HG02840 (cell line): ENCODE results near the gene SKIDA1.
"Not testable (repeated sequence)": the region's sequence is repeated elsewhere in the genome, so short reads cannot be mapped to it uniquely, and the experiment has no call there.

Experiments used
- ATAC-seq: cut with Tn5 transposase; IDR thresholded peaks from one replicate; pipeline ENCODE4 v1.9.1; 2021; ENCODE audit warnings: mild to moderate bottlenecking, moderate library complexity, moderate number of reproducible peaks; ENCODE audit not compliant: unreplicated experiment, low FRiP score

SKIDA1 gene

DNA sequence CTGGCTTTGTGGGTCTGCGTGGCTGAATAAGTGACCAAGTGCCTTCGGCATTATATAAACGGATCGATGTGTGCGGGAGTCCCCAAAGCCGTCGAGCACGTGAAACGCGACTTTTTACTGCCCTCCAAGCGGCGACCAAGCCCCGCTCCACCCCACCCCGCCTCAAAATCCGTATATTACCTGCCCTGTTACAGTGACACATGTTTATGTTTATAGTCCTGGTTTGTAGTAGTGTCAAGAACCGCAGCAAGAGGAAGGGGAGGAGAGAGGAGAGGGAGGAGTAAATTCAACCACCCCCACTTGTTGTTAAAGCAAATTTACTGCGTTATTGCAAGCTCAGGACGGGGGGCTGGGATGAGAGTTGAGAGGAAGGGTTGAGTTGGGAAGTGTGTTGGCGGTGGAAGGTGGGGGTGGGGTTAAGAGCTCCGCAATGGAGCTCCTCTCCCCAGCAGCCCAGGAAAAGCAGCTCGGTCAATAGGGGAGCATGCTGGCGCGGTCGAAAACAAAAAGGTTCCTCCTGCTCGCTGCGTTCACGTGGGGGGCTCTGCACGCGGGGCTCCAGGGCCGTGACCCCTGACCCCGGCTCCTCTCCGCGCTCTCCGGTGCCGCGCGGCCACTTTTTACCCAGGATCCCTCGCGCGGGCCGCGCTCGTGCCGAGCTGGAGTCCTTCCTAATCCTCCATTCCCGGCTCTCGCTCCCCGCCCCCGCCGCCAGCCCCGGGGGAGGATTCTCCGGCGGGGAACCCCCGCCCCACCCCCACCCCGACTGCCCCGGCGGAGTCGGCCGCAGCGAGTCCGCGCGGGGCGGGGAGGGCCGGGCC is at the start of gene SKIDA1:
TSS of gene SKIDA1 (minus strand) at position 316 of the 821 bp plus-strand sequence. CDS start 7,860 bp downstream, outside the sequence.
- ATAC-seq: no peak

- not testable (repeated sequence) for ATAC-seq
Measured at GRCh38 chr10:21574514-21574913, 49.0 kb upstream of the SKIDA1 start.

- no peak for ATAC-seq
Measured at GRCh38 chr10:21572578-21572977, 47.1 kb upstream of the SKIDA1 start.

GRCh38 chr10:21570761-21571521 is 45.5 kb upstream of the SKIDA1 start:
- ATAC-seq: no peak

GRCh38 chr10:21558984-21559383 is 33.5 kb upstream of the SKIDA1 start:
- not testable (repeated sequence) for ATAC-seq

DNA sequence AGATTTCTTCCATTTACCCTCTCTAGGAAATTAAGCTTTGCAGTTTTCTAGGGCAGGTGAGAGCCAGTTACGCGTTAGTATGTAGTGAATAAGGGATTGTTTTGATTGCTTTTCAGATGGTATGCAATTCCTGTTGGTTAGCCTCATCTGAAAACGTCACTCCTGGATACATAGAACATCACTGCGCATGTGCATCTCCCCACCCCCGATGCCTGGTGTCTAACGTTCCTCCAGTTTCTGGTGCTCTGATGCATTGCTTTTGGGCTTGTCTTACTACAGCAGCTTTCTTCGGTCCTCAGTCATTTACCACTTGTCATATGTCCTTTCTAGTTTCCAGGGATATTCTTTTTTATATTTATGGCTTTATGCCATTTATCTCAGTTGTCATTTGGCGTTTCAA is 31.0 kb upstream of the SKIDA1 start:
- ATAC-seq: no peak

GRCh38 chr10:21552638-21553037 is 27.2 kb upstream of the SKIDA1 start:
- no peak for ATAC-seq

GRCh38 chr10:21547246-21547645 is 21.8 kb upstream of the SKIDA1 start:
- ATAC-seq: no peak

GRCh38 chr10:21540701-21541100 is 15.2 kb upstream of the SKIDA1 start:
- ATAC-seq: not testable (repeated sequence)

DNA sequence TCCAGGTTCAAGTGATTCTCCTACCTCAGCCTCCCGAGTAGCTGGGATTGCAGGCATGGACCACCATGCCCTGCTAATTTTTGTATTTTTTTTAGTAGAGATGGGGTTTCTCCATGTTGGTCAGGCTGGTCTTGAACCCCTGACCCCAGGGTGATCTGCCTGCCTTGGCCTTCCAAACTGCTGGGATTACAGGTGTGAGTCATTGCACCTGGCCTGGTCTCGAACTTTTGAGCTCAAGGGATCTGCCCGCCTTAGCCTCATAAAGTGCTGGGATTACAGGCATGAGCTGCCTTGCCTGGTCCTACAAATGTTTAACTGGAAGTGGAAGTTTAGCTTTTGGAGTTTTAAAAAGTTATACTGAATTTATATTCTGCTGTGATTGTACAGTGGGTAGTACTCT is 11.4 kb upstream of the SKIDA1 start:
- ATAC-seq: no peak

- not testable (repeated sequence) for ATAC-seq
Measured at GRCh38 chr10:21535976-21536375, 10.5 kb upstream of the SKIDA1 start.

DNA sequence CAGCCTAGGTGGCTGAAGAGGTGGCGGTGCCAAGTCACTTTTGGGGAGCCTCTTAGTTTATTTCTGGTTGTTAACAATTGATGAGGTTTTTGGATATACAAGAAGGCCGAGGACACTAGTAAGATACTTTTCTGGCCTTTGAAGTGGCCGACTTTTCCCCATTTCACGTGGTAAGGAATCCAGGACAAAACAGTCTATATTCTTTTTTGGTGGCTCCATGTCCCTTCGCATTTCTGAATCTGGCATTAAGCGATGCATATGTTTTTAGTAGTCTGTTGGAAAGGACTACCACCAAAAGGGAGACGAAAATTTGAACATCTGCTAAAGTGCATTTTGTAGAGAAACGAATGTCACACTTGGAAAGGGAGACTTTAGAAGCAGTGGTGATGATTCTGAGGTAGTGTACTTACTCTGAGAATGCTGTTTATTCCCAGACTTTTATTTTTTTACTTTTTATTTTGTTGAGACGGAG is 10.0 kb upstream of the SKIDA1 start:
- ATAC-seq: no peak

- peak; percentile 24 for ATAC-seq
Measured at GRCh38 chr10:21534604-21535493, 9.4 kb upstream of the SKIDA1 start.

GRCh38 chr10:21534280-21534586 is 8.8 kb upstream of the SKIDA1 start:
- no peak for ATAC-seq

DNA sequence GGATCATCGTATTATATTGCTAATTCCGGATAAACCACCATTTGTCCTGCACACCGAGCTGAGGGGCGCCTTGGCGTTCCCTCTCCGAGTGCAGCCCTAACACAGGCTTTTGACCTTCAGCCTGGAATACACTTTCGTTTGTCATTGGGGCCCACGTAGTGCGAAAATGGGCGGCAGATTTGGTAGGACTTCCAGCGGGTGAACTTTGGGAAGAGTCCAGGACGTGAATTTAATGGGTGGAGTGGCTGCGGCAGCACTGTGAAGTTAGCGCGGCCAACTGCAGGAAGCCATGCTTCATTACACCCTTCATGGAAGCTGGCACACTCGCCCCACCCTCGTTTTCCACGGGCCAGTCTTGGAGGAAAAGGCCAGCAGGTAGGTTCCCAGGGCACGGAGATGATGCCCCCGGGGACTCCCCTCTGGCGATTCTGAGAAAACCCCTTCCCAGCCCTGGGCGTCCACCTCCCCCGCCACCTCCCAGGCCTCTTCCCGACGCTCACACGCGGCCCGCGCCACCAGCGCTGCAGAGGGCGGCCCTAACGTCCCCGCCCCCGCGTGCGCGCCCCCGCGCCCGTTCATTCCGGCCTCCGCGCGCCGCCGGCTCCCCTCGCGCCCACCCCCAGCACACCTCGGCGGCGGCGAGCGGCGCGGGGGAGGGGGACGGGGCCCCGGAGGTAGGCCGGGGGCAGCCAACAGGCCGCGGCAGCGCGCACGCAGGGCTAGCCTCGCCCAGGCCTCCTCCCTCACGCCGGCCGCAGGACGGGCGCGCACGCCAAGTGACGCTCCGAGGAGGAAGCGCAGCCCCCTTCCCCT is 8.2 kb upstream of the SKIDA1 start, which contains the start of gene MLLT10:
TSS of gene MLLT10 (plus strand) at position 766 of the 813 bp plus-strand sequence. CDS start 413 bp downstream, outside the sequence.
- ATAC-seq: peak; percentile 79

GRCh38 chr10:21532694-21533466 is 7.4 kb upstream of the SKIDA1 start:
- no peak for ATAC-seq

DNA sequence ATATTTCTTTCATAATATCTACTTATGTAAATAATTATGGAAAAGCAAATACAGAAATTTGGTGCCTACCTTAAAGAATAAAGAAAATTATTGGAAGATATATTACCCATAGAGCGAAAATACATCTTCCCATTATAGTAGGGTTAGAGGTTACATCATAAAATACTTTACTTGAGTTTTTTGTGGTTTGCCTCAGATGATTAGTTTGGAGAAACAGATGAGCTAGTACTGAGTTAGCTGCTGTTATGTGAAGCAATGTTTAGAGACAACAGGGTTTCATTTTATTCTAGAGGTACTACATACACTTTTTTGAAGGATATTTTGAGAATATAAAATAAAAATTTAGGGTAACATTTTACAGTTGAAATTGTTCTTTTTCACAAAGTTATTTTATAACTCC is 5.7 kb upstream of the SKIDA1 start:
- ATAC-seq: no peak

GRCh38 chr10:21530641-21531040 is 5.2 kb upstream of the SKIDA1 start:
- ATAC-seq: no peak

GRCh38 chr10:21530168-21530567 is 4.7 kb upstream of the SKIDA1 start:
- ATAC-seq: no peak
